Fibroblast of lung (primary cell): Measurements from ENCODE around the gene CLCNKB.
"Not testable (repeated sequence)": the region's sequence is repeated elsewhere in the genome, so short reads cannot be mapped to it uniquely, and the experiment has no call there.

ENCODE experiments used
- CTCF ChIP-seq, 2 donors: IDR thresholded peaks in 1 of 2; conservative IDR thresholded peaks in 1 of 2; 1 replicate in 1 of 2; 2 replicates in 1 of 2; pipeline ENCODE4 v1.5.1; 2011 to 2012; ENCODE audit warnings: low read length in 2 of 2, control low read depth in 1 of 2, inconsistent platforms in 1 of 2, low read depth in 1 of 2, mild to moderate bottlenecking in 1 of 2
- EZH2 ChIP-seq: IDR thresholded peaks from 2 replicates; pipeline ENCODE4 v1.5.1; 2012; ENCODE audit warnings: low read length, control low read depth, mild to moderate bottlenecking; ENCODE audit errors: missing control alignments

- not testable (repeated sequence) for TF ChIP-seq CTCF (conservative IDR thresholded peaks at IDR 0.05 in 1 of 2, IDR thresholded peaks at IDR 0.05 in 1 of 2; ENCODE audit: low read depth in 1 of 2, low read length in 2 of 2); EZH2
Measured at GRCh38 chr1:16042654-16043053, 928 bp upstream of the CLCNKB start.
